WTC11 (cell line): Measurements from ENCODE around the gene HES2. TPM values are rescaled to one million over a fixed set of nuclear protein-coding genes. Genes with fewer than 3 reads are reported as not detected.
"Not testable (repeated sequence)": the region's sequence is repeated elsewhere in the genome, so short reads cannot be mapped to it uniquely, and the experiment has no call there.

Experiments
- ATAC-seq: fragments of 200-7000 bp; cut with Tn5 transposase; 2 replicates; pipeline ENCODE4 v1.10.0; 2021; ENCODE audit warnings: mild to moderate bottlenecking, moderate library complexity
- CTCF ChIA-PET: fragments of 300-600 bp; sonication (Branson Sonifier 250); formaldehyde crosslinking; loops from one replicate; lab custom pipeline; 2021; ENCODE audit warnings: antibody characterized with exemption; lab: Charles Lee
- POLR2A ChIA-PET: fragments of 350-600 bp; sonication (Branson Sonifier 250); formaldehyde crosslinking; loops from one replicate; lab custom pipeline; 2021; ENCODE audit warnings: antibody characterized with exemption; lab: Charles Lee
- DNase-seq: peaks from one replicate; pipeline ENCODE4 v3.0.0; 2021; ENCODE audit warnings: low spot score
- H3K27ac Mint-ChIP-seq: 2 replicates; pipeline ENCODE4 v1.8.0; 2021; ENCODE audit warnings: mixed read lengths
- H3K27me3 Mint-ChIP-seq: 2 replicates; pipeline ENCODE4 v1.8.0; 2021; ENCODE audit warnings: low read depth, mild to moderate bottlenecking, moderate library complexity, mixed read lengths
- H3K36me3 Mint-ChIP-seq: 2 replicates; pipeline ENCODE4 v1.8.0; 2021; ENCODE audit warnings: mixed read lengths
- H3K4me1 Mint-ChIP-seq: 2 replicates; pipeline ENCODE4 v1.8.0; 2022; ENCODE audit warnings: mixed read lengths
- H3K4me3 Mint-ChIP-seq: 2 replicates; pipeline ENCODE4 v1.8.0; 2021; ENCODE audit warnings: mild to moderate bottlenecking, moderate library complexity, mixed read lengths
- H3K9me3 Mint-ChIP-seq: 2 replicates; pipeline ENCODE4 v1.8.0; 2021; ENCODE audit warnings: mixed read lengths
- CREM ChIP-seq: sonication (generic); formaldehyde crosslinking; IDR thresholded peaks from 2 replicates; pipeline ENCODE4 v1.8.1; 2022; ENCODE audit warnings: mild to moderate bottlenecking, missing genetic modification reagents, moderate library complexity
- FOXP1 ChIP-seq: sonication (generic); formaldehyde crosslinking; IDR thresholded peaks from 2 replicates; pipeline ENCODE4 v1.8.0; 2022; ENCODE audit warnings: missing genetic modification reagents, mild to moderate bottlenecking, moderate library complexity, borderline replicate concordance
- PRRX2 ChIP-seq: fragments of 250-450 bp; sonication (Bioruptor Pico); IDR thresholded peaks from 2 replicates; pipeline ENCODE4 v1.8.0; 2021; ENCODE audit warnings: mild to moderate bottlenecking
- ZNF532 ChIP-seq: fragments of 250-450 bp; sonication (Bioruptor Pico); IDR thresholded peaks from 2 replicates; pipeline ENCODE4 v1.9.0; 2021; ENCODE audit warnings: mild to moderate bottlenecking, borderline replicate concordance
- total RNA-seq: library from RNA; stranded (reverse); gene quantifications from 3 replicates; pipeline ENCODE4 v1.2.3, GENCODE V29; 2021
- TF ChIP-seq, protein P1 (sequence below): sonication (generic); formaldehyde crosslinking; conservative IDR thresholded peaks from 2 replicates; pipeline ENCODE4 v1.8.1; 2023; ENCODE audit warnings: mild to moderate bottlenecking, low read depth, missing genetic modification reagents, moderate library complexity
- TF ChIP-seq, protein P2 (sequence below): sonication (generic); formaldehyde crosslinking; IDR thresholded peaks from 2 replicates; pipeline ENCODE4 v1.8.0; 2022; ENCODE audit warnings: mild to moderate bottlenecking, missing genetic modification reagents
- TF ChIP-seq, protein P3 (sequence below): sonication (generic); formaldehyde crosslinking; IDR thresholded peaks from 2 replicates; pipeline ENCODE4 v1.8.0; 2022; ENCODE audit warnings: mild to moderate bottlenecking, missing genetic modification reagents

Gene HES2
- total RNA-seq, 1 experiment from 2014 or later: 2.7 TPM

DNA sequence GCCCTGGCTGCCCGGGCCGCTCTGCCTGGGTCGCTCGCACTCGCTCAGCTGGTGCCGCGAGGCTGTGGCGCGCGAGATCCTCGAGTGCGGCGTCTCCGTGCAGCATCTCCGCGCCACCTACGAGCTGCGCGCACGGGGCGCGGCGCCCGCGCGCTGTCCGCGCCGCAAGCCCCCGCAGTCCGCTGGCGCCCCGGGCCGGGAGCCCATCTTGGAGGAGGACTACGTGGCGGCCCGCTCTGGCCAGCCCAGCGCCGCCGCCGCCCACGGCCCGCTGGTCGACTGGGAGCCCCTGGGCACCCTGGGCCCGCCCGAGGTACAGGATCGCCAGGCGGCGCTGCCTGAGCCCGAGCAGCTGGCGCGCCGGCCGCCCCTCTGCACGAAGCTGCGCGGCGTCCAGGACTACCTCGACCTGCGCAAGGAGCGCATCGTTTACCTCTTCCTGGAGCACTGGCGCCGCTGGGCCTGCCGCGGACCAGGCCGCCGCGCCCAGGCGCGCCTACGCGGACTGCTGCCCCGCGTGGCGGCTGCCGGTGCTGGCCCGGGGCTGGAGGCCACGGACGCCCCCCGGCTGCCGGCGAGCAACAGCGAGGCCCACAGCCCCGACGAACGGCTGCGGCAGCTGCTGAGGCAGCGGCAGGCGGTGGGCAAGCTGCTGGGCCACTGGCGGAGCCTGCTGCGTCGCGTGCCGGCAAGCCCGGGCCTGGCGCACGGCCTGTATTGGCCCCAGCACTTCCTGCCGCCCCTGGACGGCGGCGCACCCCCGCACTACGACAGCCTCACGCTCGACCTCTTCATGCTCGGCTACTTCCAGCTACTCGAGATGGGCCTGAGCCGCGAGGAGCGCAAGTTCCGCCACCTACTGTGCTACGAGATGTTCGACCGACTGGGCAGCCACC is 35.4 kb upstream of the HES2 start (continued):
- TF ChIP-seq, protein P1, sequence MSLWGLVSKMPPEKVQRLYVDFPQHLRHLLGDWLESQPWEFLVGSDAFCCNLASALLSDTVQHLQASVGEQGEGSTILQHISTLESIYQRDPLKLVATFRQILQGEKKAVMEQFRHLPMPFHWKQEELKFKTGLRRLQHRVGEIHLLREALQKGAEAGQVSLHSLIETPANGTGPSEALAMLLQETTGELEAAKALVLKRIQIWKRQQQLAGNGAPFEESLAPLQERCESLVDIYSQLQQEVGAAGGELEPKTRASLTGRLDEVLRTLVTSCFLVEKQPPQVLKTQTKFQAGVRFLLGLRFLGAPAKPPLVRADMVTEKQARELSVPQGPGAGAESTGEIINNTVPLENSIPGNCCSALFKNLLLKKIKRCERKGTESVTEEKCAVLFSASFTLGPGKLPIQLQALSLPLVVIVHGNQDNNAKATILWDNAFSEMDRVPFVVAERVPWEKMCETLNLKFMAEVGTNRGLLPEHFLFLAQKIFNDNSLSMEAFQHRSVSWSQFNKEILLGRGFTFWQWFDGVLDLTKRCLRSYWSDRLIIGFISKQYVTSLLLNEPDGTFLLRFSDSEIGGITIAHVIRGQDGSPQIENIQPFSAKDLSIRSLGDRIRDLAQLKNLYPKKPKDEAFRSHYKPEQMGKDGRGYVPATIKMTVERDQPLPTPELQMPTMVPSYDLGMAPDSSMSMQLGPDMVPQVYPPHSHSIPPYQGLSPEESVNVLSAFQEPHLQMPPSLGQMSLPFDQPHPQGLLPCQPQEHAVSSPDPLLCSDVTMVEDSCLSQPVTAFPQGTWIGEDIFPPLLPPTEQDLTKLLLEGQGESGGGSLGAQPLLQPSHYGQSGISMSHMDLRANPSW: no peak
- TF ChIP-seq, protein P2, sequence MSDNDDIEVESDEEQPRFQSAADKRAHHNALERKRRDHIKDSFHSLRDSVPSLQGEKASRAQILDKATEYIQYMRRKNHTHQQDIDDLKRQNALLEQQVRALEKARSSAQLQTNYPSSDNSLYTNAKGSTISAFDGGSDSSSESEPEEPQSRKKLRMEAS (CRISPR knock-in tag): no peak
- TF ChIP-seq ZNF532 (CRISPR knock-in tag): no peak
- TF ChIP-seq, all 79 proteins: peak for 2

- ATAC-seq, H3K27ac Mint-ChIP-seq, H3K4me3 Mint-ChIP-seq, DNase-seq, H3K36me3 Mint-ChIP-seq, H3K9me3 Mint-ChIP-seq, H3K27me3 Mint-ChIP-seq: not testable (repeated sequence)
- ChIA-PET POLR2A (interaction anchor here (0.7 kb wide), 1 partner anchor 14 kb away, joined by 3 read pairs; no protein-coding TSS in a partner anchor), CTCF (interaction anchor here (1.0 to 4.4 kb wide), 12 partner anchors 13 to 192 kb away, joined by 3 to 35 read pairs (median 12); partner anchors contain the start of gene TNFRSF25)
- H3K4me1 Mint-ChIP-seq: peaks cover 22% of the 10 kb centered on the region
Measured at GRCh38 chr1:6453895-6454855, 34.5 kb upstream of the HES2 start.

DNA sequence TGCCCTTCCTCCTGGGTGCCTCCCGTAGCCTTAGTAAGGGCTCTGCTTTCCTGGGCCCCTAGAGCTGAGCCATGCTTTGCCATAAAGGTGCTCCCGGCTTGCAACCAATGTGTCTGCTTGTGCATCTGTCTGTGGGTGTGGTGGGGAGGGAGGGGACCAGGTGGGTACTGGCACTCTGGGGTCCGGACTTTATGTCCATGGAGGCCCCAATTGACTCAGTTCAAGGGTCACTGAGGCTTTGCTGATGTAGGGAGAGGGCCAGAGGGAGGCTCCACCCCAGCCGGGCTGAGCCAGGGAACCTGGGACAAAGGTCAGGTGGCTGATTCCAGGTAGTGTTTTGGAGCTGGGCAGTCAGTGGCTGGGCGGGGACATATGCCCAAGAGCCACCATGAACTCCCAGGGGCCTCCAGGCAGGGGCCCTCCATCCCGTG is 31.2 kb upstream of the HES2 start:
- TF ChIP-seq, protein P3, sequence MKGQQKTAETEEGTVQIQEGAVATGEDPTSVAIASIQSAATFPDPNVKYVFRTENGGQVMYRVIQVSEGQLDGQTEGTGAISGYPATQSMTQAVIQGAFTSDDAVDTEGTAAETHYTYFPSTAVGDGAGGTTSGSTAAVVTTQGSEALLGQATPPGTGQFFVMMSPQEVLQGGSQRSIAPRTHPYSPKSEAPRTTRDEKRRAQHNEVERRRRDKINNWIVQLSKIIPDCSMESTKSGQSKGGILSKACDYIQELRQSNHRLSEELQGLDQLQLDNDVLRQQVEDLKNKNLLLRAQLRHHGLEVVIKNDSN: no peak
- TF ChIP-seq CREM (no peak), FOXP1 (CRISPR knock-in tag) (no peak), PRRX2 (CRISPR knock-in tag) (no peak)
- Mint-ChIP-seq H3K36me3 (peaks cover 2% of the 10 kb centered on the region; the same call in 1 of the 2 replicates), H3K4me1 (peaks cover 24% of the 10 kb centered on the region), H3K9me3 (no peaks in the 10 kb centered on the region), H3K27ac (no peak overlapping the region), H3K27me3 (no peaks in the 10 kb centered on the region; the same call in 1 of the 2 replicates), H3K4me3 (no peak overlapping the region)
- ChIA-PET POLR2A (no interaction called here), CTCF (interaction anchor here (0.7 to 6.4 kb wide), 8 partner anchors 9 to 546 kb away, joined by 3 to 85 read pairs (median 6); partner anchors contain the start of genes HES2 and TNFRSF25)
- DNase-seq: no peak
- no peak for ATAC-seq

DNA sequence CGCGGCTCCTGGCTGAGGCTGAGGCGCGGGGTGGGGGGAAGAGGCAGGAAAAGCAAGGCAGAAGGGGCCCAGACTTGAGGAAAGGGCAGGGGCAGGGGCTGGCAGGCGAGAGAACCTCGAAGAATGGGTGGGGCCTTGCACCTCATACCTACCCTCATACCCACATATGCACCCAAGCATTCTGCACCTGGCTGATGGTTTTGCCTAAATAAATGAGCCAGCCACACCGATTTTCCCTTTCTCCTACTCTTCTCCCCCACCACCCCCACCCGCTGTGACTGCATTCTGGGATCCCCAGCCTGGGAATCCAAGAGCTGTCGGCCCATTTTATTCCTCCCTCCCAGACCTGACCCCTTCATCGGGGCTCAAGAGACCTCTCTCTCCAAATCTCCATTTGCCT is 30.8 kb upstream of the HES2 start:
- ATAC-seq, H3K36me3 Mint-ChIP-seq, H3K9me3 Mint-ChIP-seq, H3K27ac Mint-ChIP-seq, DNase-seq, POLR2A ChIA-PET, H3K27me3 Mint-ChIP-seq, H3K4me3 Mint-ChIP-seq: not testable (repeated sequence)
- CTCF ChIA-PET: interaction anchor here (0.7 to 6.4 kb wide), 6 partner anchors 9 to 545 kb away, joined by 3 to 85 read pairs (median 30); partner anchors contain the start of genes HES2 and TNFRSF25
- peaks cover 27% of the 10 kb centered on the region for H3K4me1 Mint-ChIP-seq
